ENCODE data around the gene SORBS2. TPM values are rescaled to one million over a fixed set of nuclear protein-coding genes. Genes with fewer than 3 reads are reported as not detected.

The SORBS2 gene
- total RNA-seq, 4 donors from 2014 or later, result 640 to 1,569 (median 1,016) TPM

DNA sequence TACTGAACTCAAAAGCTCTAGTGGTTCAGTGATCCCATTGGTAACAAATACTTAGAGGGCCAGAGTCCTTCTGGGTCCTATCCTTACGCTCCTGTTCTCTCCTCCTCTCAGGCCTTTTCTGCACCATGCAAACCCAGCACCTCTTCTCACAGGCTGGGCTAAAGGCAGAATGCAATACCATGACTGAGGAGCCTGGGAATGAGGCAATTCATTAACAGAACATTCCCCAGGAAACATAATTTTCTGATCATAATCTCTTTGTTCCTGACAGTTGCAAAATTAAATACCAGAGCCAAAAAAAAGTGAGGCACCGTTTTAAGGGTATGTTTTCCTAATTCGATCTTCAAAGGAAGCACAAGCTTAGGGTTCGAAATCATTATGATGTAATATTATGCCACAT, 9.0 kb downstream of the SORBS2 start:
- 77 to 84% methylated on average over 3 of the region's 4 CpGs for WGBS, 2 donors (ENCODE audit: low coverage in 1 of 2)
- Histone ChIP-seq H3K27ac (no peak overlapping the region), H3K27me3 (no peaks in the 10 kb centered on the region), H3K36me3 (no peaks in the 10 kb centered on the region), H3K4me1 (no peaks in the 10 kb centered on the region), H3K4me3 (no peak overlapping the region), H3K9me3 (no peaks in the 10 kb centered on the region)
- no peak for ATAC-seq
- TF ChIP-seq, protein P1, sequence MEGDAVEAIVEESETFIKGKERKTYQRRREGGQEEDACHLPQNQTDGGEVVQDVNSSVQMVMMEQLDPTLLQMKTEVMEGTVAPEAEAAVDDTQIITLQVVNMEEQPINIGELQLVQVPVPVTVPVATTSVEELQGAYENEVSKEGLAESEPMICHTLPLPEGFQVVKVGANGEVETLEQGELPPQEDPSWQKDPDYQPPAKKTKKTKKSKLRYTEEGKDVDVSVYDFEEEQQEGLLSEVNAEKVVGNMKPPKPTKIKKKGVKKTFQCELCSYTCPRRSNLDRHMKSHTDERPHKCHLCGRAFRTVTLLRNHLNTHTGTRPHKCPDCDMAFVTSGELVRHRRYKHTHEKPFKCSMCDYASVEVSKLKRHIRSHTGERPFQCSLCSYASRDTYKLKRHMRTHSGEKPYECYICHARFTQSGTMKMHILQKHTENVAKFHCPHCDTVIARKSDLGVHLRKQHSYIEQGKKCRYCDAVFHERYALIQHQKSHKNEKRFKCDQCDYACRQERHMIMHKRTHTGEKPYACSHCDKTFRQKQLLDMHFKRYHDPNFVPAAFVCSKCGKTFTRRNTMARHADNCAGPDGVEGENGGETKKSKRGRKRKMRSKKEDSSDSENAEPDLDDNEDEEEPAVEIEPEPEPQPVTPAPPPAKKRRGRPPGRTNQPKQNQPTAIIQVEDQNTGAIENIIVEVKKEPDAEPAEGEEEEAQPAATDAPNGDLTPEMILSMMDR (IDR thresholded peaks at IDR 0.05), result no peak
- TF ChIP-seq EP300 (IDR thresholded peaks at IDR 0.05) (no peak), POLR2AphosphoS5 (IDR thresholded peaks at IDR 0.05) (no peak), POLR2A (IDR thresholded peaks at IDR 0.05) (no peak)

DNA sequence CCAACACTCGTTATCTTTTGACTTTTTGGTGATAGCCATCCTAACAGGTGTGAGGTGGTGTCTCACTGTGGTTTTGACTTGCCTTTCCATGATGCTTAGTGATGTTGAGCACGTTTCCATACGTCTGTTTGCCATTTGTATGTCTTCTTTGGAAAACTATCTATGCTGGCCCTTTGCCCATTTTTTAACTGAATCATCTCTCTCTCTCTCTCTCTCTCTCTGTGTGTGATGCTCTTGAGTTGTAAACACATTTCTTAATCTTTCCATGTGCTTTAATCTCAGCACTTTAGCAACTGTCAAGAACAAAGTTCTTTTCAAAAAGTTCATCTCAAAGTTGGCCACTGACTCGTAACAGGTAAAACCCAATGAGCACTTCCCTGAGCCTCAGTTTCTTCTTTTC, 10.5 kb downstream of the SORBS2 start:
- TF ChIP-seq POLR2A (IDR thresholded peaks at IDR 0.05), result no peak
- TF ChIP-seq EP300 (IDR thresholded peaks at IDR 0.05), result no peak
- TF ChIP-seq POLR2AphosphoS5 (IDR thresholded peaks at IDR 0.05), result no peak
- TF ChIP-seq, protein P1 (IDR thresholded peaks at IDR 0.05), result no peak
- WGBS, 2 donors (ENCODE audit: low coverage in 1 of 2), result 79 to 80% methylated on average over 4 of the region's 4 CpGs
- Histone ChIP-seq H3K4me1 (no peaks in the 10 kb centered on the region), H3K36me3 (no peaks in the 10 kb centered on the region), H3K4me3 (no peak overlapping the region), H3K9me3 (no peaks in the 10 kb centered on the region), H3K27me3 (no peaks in the 10 kb centered on the region), H3K27ac (no peak overlapping the region)
- ATAC-seq, result no peak

DNA sequence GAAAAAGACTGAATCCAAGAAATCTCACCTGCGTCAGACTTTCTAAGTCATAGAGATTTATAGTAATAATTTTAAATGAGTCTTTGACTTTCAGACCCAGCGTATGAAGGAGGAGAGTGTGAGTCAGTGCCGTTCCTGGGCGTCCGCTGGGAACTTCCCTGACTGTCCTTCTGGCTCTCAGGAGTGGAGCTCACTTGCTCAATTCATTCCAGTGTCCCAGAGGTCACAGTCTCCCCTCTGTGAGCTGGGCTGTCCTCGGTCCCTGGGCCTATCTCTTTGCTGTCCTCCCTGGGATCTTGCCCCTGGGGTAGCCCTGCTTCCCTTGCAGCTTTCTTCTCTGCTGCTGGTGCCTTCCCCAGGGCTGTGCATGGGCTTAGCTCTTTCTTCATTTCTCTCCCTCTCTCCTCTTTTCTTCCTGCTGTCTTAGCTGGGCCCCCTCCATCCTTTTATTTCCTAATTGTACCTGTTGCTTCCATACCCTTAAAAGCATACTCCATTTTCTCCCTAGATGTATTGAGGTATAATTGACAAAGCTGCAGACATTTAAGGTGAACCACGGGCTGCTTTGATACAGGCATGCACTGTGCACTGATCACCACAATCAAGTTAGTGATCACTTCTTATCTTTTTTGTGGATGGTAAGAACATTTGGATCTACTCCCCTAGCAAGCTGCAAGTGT, 11.6 kb downstream of the SORBS2 start:
- no peak for TF ChIP-seq EP300 (IDR thresholded peaks at IDR 0.05)
- TF ChIP-seq POLR2AphosphoS5 (IDR thresholded peaks at IDR 0.05), result no peak
- TF ChIP-seq, protein P1 (IDR thresholded peaks at IDR 0.05), result no peak
- no peak for TF ChIP-seq POLR2A (IDR thresholded peaks at IDR 0.05)
- no peaks in the 10 kb centered on the region for H3K36me3 ChIP-seq
- no peak overlapping the region for H3K4me3 ChIP-seq
- H3K27ac ChIP-seq, result no peak overlapping the region
- H3K4me1 ChIP-seq, result no peaks in the 10 kb centered on the region
- 89 to 97% methylated on average over 5 to 7 of the region's 7 CpGs for WGBS, 2 donors (ENCODE audit: low coverage in 1 of 2)
- H3K27me3 ChIP-seq, result no peaks in the 10 kb centered on the region
- no peak for ATAC-seq
- H3K9me3 ChIP-seq, result no peaks in the 10 kb centered on the region

DNA sequence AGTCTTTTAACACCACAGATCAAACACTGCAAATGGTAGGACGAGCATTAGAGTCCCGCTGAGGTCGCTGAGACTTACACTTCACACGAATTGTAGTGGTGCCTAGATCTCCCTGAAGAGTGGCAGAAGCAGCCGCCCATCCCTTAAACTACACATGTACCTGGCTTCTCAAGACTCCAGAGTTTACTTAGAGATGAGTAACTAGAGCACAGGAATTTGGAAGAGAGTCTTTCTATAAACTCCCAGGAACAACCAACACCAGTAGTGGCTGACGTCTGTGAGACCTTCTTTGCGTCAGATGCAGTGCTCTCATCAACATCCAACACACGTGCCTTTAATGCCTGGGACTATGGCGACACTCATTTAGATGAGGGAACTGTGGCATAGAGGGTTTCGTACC, 12.6 kb downstream of the SORBS2 start:
- peaks cover 0 to 5% (median 0%) of the 10 kb centered on the region in 3 donors for H3K4me1 ChIP-seq
- H3K4me3 ChIP-seq, result no peak overlapping the region
- no peak for TF ChIP-seq POLR2A (IDR thresholded peaks at IDR 0.05)
- TF ChIP-seq POLR2AphosphoS5 (IDR thresholded peaks at IDR 0.05), result no peak
- no peak for TF ChIP-seq EP300 (IDR thresholded peaks at IDR 0.05)
- TF ChIP-seq, protein P1 (IDR thresholded peaks at IDR 0.05), result no peak
- no peaks in the 10 kb centered on the region for H3K27me3 ChIP-seq
- ATAC-seq, result no peak
- WGBS, 2 donors (ENCODE audit: low coverage in 1 of 2), result 89% methylated on average over 5 to 7 of the region's 10 CpGs
- H3K36me3 ChIP-seq, result no peaks in the 10 kb centered on the region
- no peaks in the 10 kb centered on the region for H3K9me3 ChIP-seq
- no peak overlapping the region for H3K27ac ChIP-seq

Data from gastroesophageal sphincter (tissue), 4 donors.